ENCODE results near the gene FATE1.

GRCh38 chrX:151723156-151723760, 7.4 kb downstream of the FATE1 start:
- TF ChIP-seq SP1 (IDR thresholded peaks at IDR 0.05) (no peak), TARDBP (IDR thresholded peaks at IDR 0.05) (no peak)
